ENCODE data around the gene DNAH5. TPM values are rescaled to one million over a fixed set of nuclear protein-coding genes. Genes with fewer than 3 reads are reported as not detected.

Gene DNAH5
- polyA plus RNA-seq, 3 donors: not detected

DNA sequence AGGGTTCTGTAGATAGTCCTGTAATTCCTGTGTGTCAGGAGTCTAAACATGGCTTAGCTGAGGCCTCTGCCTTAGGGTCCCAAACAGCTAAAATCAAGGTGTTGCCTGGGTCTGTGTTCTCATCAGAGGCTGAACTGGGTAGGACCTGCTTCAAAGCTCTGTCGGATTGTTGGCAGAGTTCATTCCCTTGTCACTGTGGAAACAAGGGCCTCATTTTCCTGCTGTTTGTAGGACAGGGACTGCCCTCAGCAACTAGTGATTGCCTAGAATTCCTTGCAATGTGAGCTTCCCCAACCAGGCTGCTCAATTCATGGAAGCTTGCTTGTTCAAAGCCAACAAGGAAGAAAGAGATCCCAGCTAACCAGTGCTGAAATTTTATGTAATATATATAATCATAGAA is 283.2 kb downstream of the DNAH5 start:
- H3K4me3 Mint-ChIP-seq: no peak overlapping the region
- no peak overlapping the region for H3K27ac ChIP-seq (ENCODE audit: low read depth in 1 of 2, low read length in 2 of 2)
- H3K9me3 ChIP-seq (replicated peaks in 1 of 2; ENCODE audit: control insufficient read depth in 1 of 2, insufficient read depth in 1 of 2, low read length in 2 of 2): no peaks in the 10 kb centered on the region
- no peaks in the 10 kb centered on the region for H3K79me2 ChIP-seq (ENCODE audit: insufficient read depth, low read length)
- no peak overlapping the region for H2AFZ ChIP-seq (ENCODE audit: insufficient read depth, low read depth, low read length, poor library complexity, severe bottlenecking)
- no peak overlapping the region for H3K4me2 ChIP-seq (replicated peaks; ENCODE audit: extremely low read depth, low read length, poor library complexity, severe bottlenecking)
- WGBS (ENCODE audit: insufficient coverage): 90% methylated on average over 1 of the region's 1 CpG
- H3K27me3 Mint-ChIP-seq (ENCODE audit: low read depth in 3 of 3): no peaks in the 10 kb centered on the region
- no peaks in the 10 kb centered on the region for H3K4me1 Mint-ChIP-seq
- H3K27me3 ChIP-seq (ENCODE audit: control insufficient read depth in 2 of 2, insufficient read depth in 2 of 2, low read length in 2 of 2): no peaks in the 10 kb centered on the region
- H4K20me1 ChIP-seq (ENCODE audit: insufficient read depth, low read length): no peaks in the 10 kb centered on the region
- DNase-seq: no peak
- TF ChIP-seq, protein P1, sequence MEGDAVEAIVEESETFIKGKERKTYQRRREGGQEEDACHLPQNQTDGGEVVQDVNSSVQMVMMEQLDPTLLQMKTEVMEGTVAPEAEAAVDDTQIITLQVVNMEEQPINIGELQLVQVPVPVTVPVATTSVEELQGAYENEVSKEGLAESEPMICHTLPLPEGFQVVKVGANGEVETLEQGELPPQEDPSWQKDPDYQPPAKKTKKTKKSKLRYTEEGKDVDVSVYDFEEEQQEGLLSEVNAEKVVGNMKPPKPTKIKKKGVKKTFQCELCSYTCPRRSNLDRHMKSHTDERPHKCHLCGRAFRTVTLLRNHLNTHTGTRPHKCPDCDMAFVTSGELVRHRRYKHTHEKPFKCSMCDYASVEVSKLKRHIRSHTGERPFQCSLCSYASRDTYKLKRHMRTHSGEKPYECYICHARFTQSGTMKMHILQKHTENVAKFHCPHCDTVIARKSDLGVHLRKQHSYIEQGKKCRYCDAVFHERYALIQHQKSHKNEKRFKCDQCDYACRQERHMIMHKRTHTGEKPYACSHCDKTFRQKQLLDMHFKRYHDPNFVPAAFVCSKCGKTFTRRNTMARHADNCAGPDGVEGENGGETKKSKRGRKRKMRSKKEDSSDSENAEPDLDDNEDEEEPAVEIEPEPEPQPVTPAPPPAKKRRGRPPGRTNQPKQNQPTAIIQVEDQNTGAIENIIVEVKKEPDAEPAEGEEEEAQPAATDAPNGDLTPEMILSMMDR (IDR thresholded peaks at IDR 0.05): no peak
- H3K9me3 Mint-ChIP-seq: peaks cover 0 to 3% (median 0%) of the 10 kb centered on the region in 7 donors
- no peak overlapping the region for H3K27ac Mint-ChIP-seq
- no peaks in the 10 kb centered on the region for H3K36me3 Mint-ChIP-seq
- H3K4me3 ChIP-seq (replicated peaks in 1 of 3; ENCODE audit: low read depth in 2 of 3, low read length in 3 of 3): no peak overlapping the region
- H3K4me1 ChIP-seq (ENCODE audit: control insufficient read depth in 1 of 2, insufficient read depth in 2 of 2, low read length in 2 of 2): no peaks in the 10 kb centered on the region
- intact Hi-C loops (cut with micrococcal nuclease): no loop called here
- H3K9ac ChIP-seq (ENCODE audit: insufficient read depth, low read length, poor library complexity, severe bottlenecking): no peak overlapping the region
- no peaks in the 10 kb centered on the region for H3K36me3 ChIP-seq (replicated peaks in 1 of 2; ENCODE audit: control insufficient read depth in 1 of 2, insufficient read depth in 2 of 2, low read length in 2 of 2)

DNA sequence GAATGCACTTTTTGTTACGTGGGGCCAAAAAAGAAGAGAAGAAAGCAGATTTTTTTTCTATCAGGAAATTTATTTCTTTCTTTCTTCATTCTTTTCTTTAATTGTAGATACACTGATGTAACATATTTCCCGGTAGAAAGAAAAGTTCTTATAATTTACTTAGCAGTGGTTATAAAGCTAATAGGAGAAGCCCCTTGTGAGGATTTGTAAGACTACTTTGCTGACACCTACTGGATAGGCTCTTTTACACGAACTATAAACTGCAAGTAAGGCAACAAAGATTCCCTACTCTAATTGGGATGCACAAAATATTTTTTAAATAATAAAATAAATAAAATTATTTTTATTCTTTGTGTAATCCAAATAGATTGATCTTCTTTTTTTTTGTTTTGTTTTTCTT is 284.4 kb downstream of the DNAH5 start:
- Histone ChIP-seq H2AFZ (ENCODE audit: insufficient read depth, low read depth, low read length, poor library complexity, severe bottlenecking) (no peak overlapping the region), H3K4me3 (replicated peaks in 1 of 3; ENCODE audit: low read depth in 2 of 3, low read length in 3 of 3) (no peak overlapping the region), H3K9ac (ENCODE audit: insufficient read depth, low read length, poor library complexity, severe bottlenecking) (no peak overlapping the region), H3K36me3 (replicated peaks in 1 of 2; ENCODE audit: control insufficient read depth in 1 of 2, insufficient read depth in 2 of 2, low read length in 2 of 2) (no peaks in the 10 kb centered on the region), H3K4me2 (replicated peaks; ENCODE audit: extremely low read depth, low read length, poor library complexity, severe bottlenecking) (no peak overlapping the region), H4K20me1 (ENCODE audit: insufficient read depth, low read length) (no peaks in the 10 kb centered on the region), H3K79me2 (ENCODE audit: insufficient read depth, low read length) (no peaks in the 10 kb centered on the region), H3K27ac (ENCODE audit: low read depth in 1 of 2, low read length in 2 of 2) (no peak overlapping the region), H3K4me1 (ENCODE audit: control insufficient read depth in 1 of 2, insufficient read depth in 2 of 2, low read length in 2 of 2) (no peaks in the 10 kb centered on the region), H3K27me3 (ENCODE audit: control insufficient read depth in 2 of 2, insufficient read depth in 2 of 2, low read length in 2 of 2) (no peaks in the 10 kb centered on the region), H3K9me3 (replicated peaks in 1 of 2; ENCODE audit: control insufficient read depth in 1 of 2, insufficient read depth in 1 of 2, low read length in 2 of 2) (no peaks in the 10 kb centered on the region)
- Mint-ChIP-seq H3K9me3 (peaks cover 0 to 3% (median 0%) of the 10 kb centered on the region in 7 donors), H3K27me3 (ENCODE audit: low read depth in 3 of 3) (no peaks in the 10 kb centered on the region), H3K4me3 (no peak overlapping the region), H3K36me3 (no peaks in the 10 kb centered on the region), H3K4me1 (no peaks in the 10 kb centered on the region), H3K27ac (no peak overlapping the region)
- TF ChIP-seq, protein P1 (IDR thresholded peaks at IDR 0.05): no peak
- no peak for DNase-seq
- WGBS (ENCODE audit: insufficient coverage): no CpG with 5 or more reads among the region's 3 CpGs
- intact Hi-C loops (cut with micrococcal nuclease): no loop called here
